HCEC 1CT (cell line): Measurements from ENCODE around the gene KRTAP5-10.
A peak's percentile ranks its signal among the peaks of the same experiment; 100 is the strongest.
"Not testable (repeated sequence)": the region's sequence is repeated elsewhere in the genome, so short reads cannot be mapped to it uniquely, and the experiment has no call there.

ENCODE experiments used
- DNase-seq: peaks from one replicate; pipeline ENCODE4 v3.0.0-alpha.2; 2017

KRTAP5-10 gene

DNA sequence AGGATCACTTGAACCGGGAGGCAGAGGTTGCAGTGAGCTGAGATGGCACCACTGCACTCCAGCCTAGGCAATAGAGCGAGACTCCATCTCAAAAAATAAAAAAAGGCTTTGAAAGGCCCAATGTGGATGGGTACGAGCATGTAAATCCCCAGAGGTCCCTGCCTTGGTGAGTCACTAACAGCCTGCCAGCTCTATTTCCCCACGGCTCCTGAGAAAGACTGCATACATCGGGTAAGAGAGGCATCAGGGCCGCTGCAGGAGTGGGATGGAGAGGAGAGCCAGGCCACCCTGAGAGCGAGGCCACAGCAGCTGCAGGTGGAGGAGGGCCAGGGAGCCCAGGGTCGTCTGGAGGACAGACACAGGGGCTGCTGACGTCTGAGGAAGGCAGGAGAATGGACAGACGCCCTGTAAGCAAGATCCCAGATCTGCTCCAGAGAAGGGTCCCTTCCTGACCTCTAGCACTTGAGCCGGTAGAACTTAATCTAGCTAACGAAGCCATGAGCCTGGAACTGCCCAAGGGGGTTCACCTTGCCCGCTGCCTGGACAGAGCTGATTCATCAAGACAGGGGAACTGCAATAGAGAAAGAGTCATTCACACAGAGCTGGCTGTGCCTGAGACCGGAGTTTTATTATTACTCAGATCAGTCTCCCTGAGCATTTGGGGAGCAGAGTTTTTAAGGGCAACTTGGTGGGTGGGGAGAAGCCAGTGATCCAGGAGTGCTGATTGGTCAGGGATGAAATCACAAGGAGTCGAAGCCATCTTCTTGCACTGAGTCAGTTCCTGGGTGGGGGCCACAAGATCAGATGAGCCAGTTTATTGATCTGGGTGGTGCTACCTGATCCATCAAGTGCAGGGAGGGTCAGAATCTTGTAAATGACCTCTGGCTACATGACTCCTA lies 22.2 kb upstream of the KRTAP5-10 start:
- DNase-seq: no peak

GRCh38 chr11:71543866-71544265 lies 21.5 kb upstream of the KRTAP5-10 start:
- DNase-seq: no peak

GRCh38 chr11:71544525-71545214 lies 20.7 kb upstream of the KRTAP5-10 start:
- DNase-seq: no peak

DNA sequence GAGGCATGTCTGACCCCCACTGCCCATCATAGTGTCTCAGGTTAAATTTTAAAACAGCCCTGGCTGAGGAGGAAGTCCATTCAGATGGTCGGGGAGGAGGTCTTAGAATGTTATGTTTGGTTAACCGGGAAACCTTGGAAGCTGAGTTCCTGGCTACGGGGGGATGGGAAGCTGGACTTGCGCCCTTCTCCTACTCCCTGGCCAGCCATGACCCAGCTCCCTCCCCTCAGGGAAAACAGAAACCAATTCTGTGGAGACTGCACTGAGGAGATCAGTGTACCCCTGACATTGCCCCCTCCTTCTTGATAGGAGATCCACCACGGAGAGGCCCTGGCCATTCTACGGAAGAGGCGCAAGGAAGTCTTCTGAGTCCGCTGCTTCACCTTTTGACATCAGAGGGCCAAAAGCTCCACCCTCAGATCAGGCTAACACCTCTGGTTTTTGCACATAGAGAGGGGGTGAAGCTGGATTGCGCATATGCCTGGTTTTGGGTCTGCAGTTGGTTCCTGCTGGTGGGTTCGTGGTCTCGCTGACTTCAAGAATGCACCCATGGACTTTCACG lies 19.9 kb upstream of the KRTAP5-10 start:
- DNase-seq: no peak

DNA sequence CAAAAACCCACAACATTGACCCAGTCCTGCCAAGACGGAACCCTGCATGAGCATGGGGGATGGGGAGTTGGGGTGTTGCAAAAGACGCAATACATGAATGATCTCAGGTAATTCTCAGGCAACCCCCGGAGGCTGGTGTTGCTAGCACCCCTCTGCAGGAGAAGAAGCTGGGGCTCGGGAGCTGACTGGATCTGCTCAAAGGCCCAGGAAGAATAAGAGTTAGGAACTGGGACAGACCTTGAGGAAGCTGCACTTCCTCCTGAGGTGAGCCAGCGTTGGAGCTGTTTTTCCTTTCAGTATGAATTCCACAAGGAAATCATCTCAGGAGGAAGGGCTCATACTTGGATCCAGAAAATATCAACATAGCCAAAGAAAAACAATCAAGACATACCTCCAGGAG lies 17.2 kb upstream of the KRTAP5-10 start, which contains the start of gene KRTAP5-9:
TSS of gene KRTAP5-9 (plus strand) at position 301 of the 400 bp plus-strand sequence. CDS start 238 bp downstream, outside the sequence.
- DNase-seq: no peak

- no peak for DNase-seq
Measured at GRCh38 chr11:71548716-71549151, 16.6 kb upstream of the KRTAP5-10 start.

DNA sequence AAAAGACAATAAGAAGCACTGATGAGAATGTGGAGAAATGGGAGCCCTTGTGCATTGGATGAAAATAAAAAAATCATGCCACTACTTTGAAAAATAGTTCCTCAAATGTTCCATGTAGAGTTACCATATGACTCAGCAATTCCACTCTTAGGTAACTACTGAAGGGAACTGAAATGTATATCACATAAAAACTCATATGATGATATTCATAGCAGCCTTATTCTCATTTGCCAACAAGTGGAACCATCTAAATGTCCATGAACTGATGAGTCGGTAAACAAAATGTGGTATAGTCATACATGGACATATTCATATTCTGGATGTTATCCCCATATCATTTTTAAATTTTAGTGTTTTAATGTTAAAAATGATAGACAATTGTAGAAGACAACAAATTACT lies 13.7 kb upstream of the KRTAP5-10 start:
- DNase-seq: no peak

DNA sequence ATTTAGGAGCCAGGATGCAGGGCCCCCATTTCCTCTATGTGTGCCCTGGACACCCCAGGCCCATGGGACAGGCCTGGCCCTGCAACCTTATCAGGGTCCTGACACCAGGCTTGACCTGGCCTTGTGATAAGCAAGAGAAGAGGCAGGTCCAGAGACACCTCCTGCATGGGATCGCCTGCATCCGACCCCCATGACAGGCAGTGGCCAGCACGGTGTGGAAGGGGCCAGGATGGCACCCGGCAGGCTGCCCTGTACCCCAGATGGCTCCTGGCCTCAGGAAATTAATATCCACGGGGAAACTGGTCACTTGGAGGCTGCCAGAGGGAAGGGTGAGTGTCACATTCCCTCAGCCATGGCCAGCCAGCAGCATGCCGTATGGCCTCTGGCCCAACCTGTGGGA lies 10.4 kb upstream of the KRTAP5-10 start:
- DNase-seq: no peak

DNA sequence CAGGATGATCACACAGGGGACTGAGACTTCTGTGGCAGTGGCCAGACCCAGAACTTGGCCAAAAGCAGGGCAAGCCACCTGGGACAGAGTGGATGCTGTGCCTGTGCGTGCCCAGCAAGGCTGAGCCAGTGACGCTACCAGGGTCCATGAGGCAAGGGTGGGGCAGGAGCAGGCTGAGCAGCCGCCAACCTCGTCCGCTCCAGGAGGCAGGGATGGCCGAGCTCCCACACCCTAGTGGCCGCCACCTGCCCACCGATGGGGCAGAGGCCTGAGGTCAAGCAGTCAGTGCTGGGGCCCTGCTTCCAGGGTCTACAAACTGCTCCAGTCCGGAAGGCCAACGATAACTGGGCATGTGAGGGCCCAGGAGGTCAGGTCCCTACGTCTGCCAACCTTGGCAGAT lies 9.9 kb upstream of the KRTAP5-10 start:
- DNase-seq: no peak

GRCh38 chr11:71556018-71556417 lies 9.3 kb upstream of the KRTAP5-10 start:
- no peak for DNase-seq

GRCh38 chr11:71557257-71557656 lies 8.1 kb upstream of the KRTAP5-10 start:
- DNase-seq: no peak

DNA sequence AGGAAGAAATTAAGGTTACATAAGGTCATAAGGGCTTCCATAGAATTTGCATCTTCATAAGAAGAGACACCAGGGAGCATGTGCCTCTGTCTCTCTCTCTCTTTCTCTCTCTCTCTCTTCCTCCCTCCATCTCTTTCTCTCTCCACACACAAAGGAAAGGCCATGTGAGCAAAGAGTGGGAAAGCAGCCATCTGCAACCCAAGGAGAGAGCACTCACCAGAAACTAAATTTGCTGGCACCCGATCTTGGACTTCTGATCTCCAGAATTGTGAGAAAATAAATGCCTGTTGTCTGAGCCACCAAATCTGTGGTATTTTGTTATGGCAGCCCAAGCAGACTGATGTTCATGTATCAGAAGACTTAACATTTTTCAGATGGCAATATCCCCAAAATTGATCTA lies 6.4 kb upstream of the KRTAP5-10 start:
- no peak for DNase-seq

DNA sequence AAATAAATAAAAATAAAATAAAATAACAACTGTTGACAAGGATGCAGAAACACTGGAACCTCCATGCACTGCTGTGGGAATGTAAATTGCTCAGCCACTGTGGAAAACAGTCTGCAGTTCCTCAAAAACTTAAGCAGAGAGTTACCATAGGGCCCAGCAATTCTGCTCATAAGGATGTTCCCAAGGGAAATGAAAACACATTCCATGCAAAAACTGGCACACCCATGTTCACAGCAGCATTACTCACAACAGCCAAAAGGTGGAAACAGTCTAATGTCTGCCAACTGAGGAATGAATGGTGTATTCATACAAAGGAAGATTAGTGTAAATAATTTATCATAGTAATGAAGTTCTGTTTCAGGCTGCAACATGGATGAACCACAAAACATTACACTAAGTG lies 3.2 kb upstream of the KRTAP5-10 start:
- no peak for DNase-seq

- DNase-seq: peak; percentile 59
Measured at GRCh38 chr11:71563406-71563805, 2.0 kb upstream of the KRTAP5-10 start.

DNA sequence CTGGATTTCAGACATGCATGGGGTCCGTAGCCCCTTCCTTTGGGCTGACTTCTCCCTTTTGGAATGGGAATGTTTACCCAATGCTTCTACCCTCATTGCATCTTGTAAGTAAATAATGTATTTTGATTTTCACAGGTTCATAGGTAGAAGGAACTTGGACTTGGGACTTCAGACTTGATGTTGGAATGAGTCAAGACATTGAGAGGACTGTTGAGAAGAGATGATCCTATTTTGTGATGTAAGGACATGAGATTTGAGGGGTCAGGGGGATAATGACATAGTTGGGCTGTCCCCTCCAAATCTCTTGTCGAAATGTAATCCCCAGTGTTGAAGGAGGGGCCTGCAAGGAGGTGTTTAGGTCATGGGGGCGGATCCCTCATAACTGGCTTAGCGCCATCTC lies 933 bp upstream of the KRTAP5-10 start:
- DNase-seq: no peak

- no peak for DNase-seq
Measured at GRCh38 chr11:71566081-71566620, 788 bp downstream of the KRTAP5-10 start.

- DNase-seq: not testable (repeated sequence)
Measured at GRCh38 chr11:71566626-71567599, 1.6 kb downstream of the KRTAP5-10 start.

- DNase-seq: not testable (repeated sequence)
Measured at GRCh38 chr11:71567633-71568032, 2.3 kb downstream of the KRTAP5-10 start.

GRCh38 chr11:71568704-71569349 lies 3.5 kb downstream of the KRTAP5-10 start:
- DNase-seq: peak; percentile 10

GRCh38 chr11:71571101-71571850 lies 5.9 kb downstream of the KRTAP5-10 start:
- not testable (repeated sequence) for DNase-seq

DNA sequence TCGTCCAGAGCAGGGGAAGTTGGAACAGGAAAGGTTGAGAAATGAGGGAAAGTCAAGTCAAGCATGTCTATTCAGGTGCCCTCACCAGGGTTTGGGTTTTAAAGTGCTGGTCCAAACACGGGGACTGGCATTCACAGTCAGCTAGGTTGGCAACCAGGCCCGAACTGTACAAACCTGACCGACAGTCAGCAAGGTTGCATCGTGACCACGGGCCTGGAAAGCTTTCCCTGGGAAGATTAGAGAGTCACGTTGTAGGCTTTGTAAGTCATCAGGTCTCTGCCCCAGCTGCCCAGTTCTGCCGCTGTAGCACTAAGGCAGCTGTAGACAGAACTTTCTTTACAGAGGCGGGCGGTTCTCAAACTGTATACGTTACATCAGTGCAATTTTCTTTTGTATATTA lies 7.4 kb downstream of the KRTAP5-10 start:
- no peak for DNase-seq
